GM20000 (cell line): ENCODE measurements around the gene UBAP1.
"Not testable (repeated sequence)": the region's sequence is repeated elsewhere in the genome, so short reads cannot be mapped to it uniquely, and the experiment has no call there.

Experiments
- DNase-seq: peaks from one replicate; pipeline ENCODE4 v3.0.0; 2012; ENCODE audit warnings: low spot score
- TF ChIP-seq, protein P1 (sequence below): IDR thresholded peaks from 2 replicates; pipeline ENCODE4 v1.5.1; 2012; ENCODE audit warnings: mild to moderate bottlenecking, control low read depth; ENCODE audit errors: extremely low read depth, missing control alignments

UBAP1 gene

DNA sequence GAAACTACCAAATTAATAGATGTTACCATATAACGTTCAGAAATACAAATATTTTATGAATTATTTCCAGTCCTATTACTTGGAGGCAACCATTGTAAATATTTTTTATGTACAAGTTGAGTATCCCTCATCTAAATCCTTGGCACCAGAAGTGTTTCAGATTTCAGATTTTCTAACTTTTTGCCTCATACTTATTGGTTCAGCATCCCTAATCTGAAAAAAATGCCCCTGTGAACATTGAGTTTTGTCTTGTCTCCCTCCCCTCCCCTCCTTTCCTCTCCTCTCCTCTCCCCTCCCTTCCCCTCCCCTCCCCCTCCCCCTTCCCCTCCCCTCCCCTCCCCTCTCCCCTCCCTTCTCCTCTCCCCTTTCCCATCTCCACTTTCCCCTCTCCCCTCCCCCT is 40.6 kb downstream of the UBAP1 start:
- TF ChIP-seq, protein P1, sequence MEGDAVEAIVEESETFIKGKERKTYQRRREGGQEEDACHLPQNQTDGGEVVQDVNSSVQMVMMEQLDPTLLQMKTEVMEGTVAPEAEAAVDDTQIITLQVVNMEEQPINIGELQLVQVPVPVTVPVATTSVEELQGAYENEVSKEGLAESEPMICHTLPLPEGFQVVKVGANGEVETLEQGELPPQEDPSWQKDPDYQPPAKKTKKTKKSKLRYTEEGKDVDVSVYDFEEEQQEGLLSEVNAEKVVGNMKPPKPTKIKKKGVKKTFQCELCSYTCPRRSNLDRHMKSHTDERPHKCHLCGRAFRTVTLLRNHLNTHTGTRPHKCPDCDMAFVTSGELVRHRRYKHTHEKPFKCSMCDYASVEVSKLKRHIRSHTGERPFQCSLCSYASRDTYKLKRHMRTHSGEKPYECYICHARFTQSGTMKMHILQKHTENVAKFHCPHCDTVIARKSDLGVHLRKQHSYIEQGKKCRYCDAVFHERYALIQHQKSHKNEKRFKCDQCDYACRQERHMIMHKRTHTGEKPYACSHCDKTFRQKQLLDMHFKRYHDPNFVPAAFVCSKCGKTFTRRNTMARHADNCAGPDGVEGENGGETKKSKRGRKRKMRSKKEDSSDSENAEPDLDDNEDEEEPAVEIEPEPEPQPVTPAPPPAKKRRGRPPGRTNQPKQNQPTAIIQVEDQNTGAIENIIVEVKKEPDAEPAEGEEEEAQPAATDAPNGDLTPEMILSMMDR, result no peak
- no peak for DNase-seq

DNA sequence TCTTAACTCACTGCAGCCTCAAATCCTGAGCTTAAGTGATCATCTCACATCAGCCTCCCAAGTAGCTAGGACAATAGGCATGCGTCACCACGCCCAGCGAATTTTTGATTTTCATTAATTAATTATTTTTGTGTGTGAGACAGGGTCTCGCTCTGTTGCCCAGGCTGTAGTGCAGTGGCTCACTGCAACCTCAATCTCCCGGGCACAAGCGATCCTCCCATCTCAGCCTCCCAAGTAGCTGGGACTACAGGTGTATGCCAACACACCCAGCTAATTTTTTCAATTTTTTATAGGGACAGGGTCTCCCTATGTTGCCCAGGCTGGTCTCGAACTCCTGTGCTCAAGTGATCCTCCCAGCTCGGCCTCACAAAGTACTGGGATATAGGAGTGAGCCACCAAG is 41.4 kb downstream of the UBAP1 start:
- DNase-seq, result no peak
- TF ChIP-seq, protein P1, result no peak

DNA sequence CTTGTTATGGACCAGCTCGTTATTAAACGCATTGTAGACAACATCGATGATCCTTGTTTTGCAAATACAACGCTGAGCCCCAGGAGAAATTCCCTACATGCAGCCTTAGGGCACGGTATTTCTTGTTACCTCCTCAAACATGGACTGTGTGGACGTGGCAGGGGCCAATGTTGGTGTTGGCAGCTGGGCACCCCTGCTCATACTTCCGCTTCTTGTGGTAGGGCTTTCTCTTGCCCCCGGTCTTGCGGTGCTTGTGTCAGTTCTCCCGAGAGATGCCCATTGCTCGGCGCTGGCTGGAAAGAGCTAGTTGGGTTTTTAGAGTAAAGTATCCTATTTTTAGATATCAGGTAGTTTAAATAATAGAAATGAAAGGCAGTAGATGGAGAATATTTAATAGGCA is 45.5 kb downstream of the UBAP1 start:
- no peak for DNase-seq

GRCh38 chr9:34226144-34226760 is 47.4 kb downstream of the UBAP1 start:
- DNase-seq, result not testable (repeated sequence)

More for the DNA sequence above, 45.5 kb downstream of the UBAP1 start:
- TF ChIP-seq, protein P1, result no peak

- TF ChIP-seq, protein P1, result no peak
- no peak for DNase-seq
These were observed 48.6 kb downstream of the UBAP1 start for GRCh38 chr9:34227445-34227844.

GRCh38 chr9:34230556-34230955 is 51.7 kb downstream of the UBAP1 start:
- TF ChIP-seq, protein P1, result no peak
- DNase-seq, result no peak

GRCh38 chr9:34232201-34232600 is 53.4 kb downstream of the UBAP1 start:
- no peak for DNase-seq
- TF ChIP-seq, protein P1, result no peak

DNA sequence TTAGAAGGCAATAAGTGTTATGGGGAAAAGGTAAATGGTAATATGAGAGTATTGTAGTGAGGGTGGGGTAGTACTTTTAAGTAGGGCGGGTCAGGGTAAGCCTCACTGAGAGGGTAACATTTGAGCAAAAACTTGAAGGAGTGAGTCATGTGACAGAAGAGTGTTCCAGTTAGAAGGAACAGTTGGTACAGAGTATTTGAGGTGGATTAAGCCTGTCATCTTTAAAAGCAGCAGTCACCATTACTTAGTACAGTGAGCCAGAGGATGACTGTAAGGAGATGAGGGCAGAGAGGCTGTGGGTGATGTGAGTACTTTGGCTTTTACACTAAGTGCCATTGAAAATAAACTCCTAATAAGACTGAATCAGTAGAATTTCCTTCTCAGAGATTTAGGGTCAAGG is 54.8 kb downstream of the UBAP1 start:
- TF ChIP-seq, protein P1, result no peak
- no peak for DNase-seq
